ENCODE measurements around the gene NDUFA11. TPM values are rescaled to one million over a fixed set of nuclear protein-coding genes. Genes with fewer than 3 reads are reported as not detected.
A peak's percentile ranks its signal among the peaks of the same experiment; 100 is the strongest.

Gene NDUFA11
- total RNA-seq: 606 TPM
- long read RNA-seq, transcript NDUFA11-205 (3 exons, 2,154 nt): minor isoform, 7 of 359 reads
- long read RNA-seq, transcript NDUFA11-201 (4 exons, 539 nt): major isoform, 313 of 359 reads
- long read RNA-seq, partial matches to known transcripts: 5 of 359 reads
- long read RNA-seq, other reads (novel, unspliced or antisense): 32 of 359 reads

GRCh38 chr19:5903624-5904351 is at the start of gene NDUFA11:
NDUFA11 (minus strand) TSS chr19:5903790; CDS start chr19:5903708, 82 bp downstream.
- DNase-seq: peak; percentile 98
- intact Hi-C loops (cut with DNase I): no loop called here
- ATAC-seq (ENCODE audit: poor library complexity): peak; percentile 80

- intact Hi-C loops (cut with DNase I): no loop called here
- ATAC-seq (ENCODE audit: poor library complexity): no peak
- no peak for DNase-seq
Measured at GRCh38 chr19:5953030-5953589, 49.5 kb upstream of the NDUFA11 start.

- no peak for ATAC-seq (ENCODE audit: poor library complexity)
- DNase-seq: no peak
- intact Hi-C loops (cut with DNase I): no loop called here
Measured at GRCh38 chr19:5952193-5953029, 48.8 kb upstream of the NDUFA11 start.

GRCh38 chr19:5951338-5951861 is 47.8 kb upstream of the NDUFA11 start:
- intact Hi-C loops (cut with DNase I): no loop called here
- ATAC-seq (ENCODE audit: poor library complexity) (peak; percentile 10), DNase-seq (no peak)

GRCh38 chr19:5950741-5951140 is 47.2 kb upstream of the NDUFA11 start:
- ATAC-seq (ENCODE audit: poor library complexity) (no peak), DNase-seq (no peak)
- intact Hi-C loops (cut with DNase I): no loop called here

GRCh38 chr19:5949792-5950305 is 46.3 kb upstream of the NDUFA11 start:
- peak; percentile 49 for ATAC-seq (ENCODE audit: poor library complexity)
- DNase-seq: peak; percentile 69
- intact Hi-C loops (cut with DNase I): no loop called here

- ATAC-seq (ENCODE audit: poor library complexity): peak; percentile 22
- intact Hi-C loops (cut with DNase I): no loop called here
- DNase-seq: no peak
Measured at GRCh38 chr19:5948752-5949564, 45.4 kb upstream of the NDUFA11 start.

GRCh38 chr19:5947435-5947834 is 43.8 kb upstream of the NDUFA11 start:
- ATAC-seq (ENCODE audit: poor library complexity) (peak; percentile 57), DNase-seq (peak; percentile 85)
- intact Hi-C loops (cut with DNase I): no loop called here

GRCh38 chr19:5943623-5944022 is 40.0 kb upstream of the NDUFA11 start:
- no peak for DNase-seq
- ATAC-seq (ENCODE audit: poor library complexity): no peak
- intact Hi-C loops (cut with DNase I): no loop called here

GRCh38 chr19:5943045-5943444 is 39.5 kb upstream of the NDUFA11 start:
- ATAC-seq (ENCODE audit: poor library complexity) (no peak), DNase-seq (no peak)
- intact Hi-C loops (cut with DNase I): no loop called here

- peak; percentile 34 for DNase-seq
- ATAC-seq (ENCODE audit: poor library complexity): no peak
- intact Hi-C loops (cut with DNase I): no loop called here
Measured at GRCh38 chr19:5941673-5942072, 38.1 kb upstream of the NDUFA11 start.

GRCh38 chr19:5940260-5941208 is 36.9 kb upstream of the NDUFA11 start:
- no peak for DNase-seq

GRCh38 chr19:5937550-5937949 is 34.0 kb upstream of the NDUFA11 start:
- intact Hi-C loops (cut with DNase I): no loop called here
- ATAC-seq (ENCODE audit: poor library complexity): no peak

More at GRCh38 chr19:5940260-5941208, 36.9 kb upstream of the NDUFA11 start:
- peak; percentile 51 for ATAC-seq (ENCODE audit: poor library complexity)
- intact Hi-C loops (cut with DNase I): no loop called here

GRCh38 chr19:5936292-5936592 is 32.7 kb upstream of the NDUFA11 start:
- DNase-seq (no peak), ATAC-seq (ENCODE audit: poor library complexity) (no peak)
- intact Hi-C loops (cut with DNase I): no loop called here

More at GRCh38 chr19:5937550-5937949, 34.0 kb upstream of the NDUFA11 start:
- no peak for DNase-seq

GRCh38 chr19:5935473-5936291 is 32.1 kb upstream of the NDUFA11 start:
- intact Hi-C loops (cut with DNase I): no loop called here
- DNase-seq: no peak
- ATAC-seq (ENCODE audit: poor library complexity): peak; percentile 32

GRCh38 chr19:5934774-5935472 is 31.3 kb upstream of the NDUFA11 start:
- DNase-seq (no peak), ATAC-seq (ENCODE audit: poor library complexity) (peak; percentile 45)
- intact Hi-C loops (cut with DNase I): no loop called here
